HG02870 (cell line): ENCODE data around the gene SNX10.

Experiments used
- ATAC-seq: cut with Tn5 transposase; IDR thresholded peaks from one replicate; pipeline ENCODE4 v1.9.1; 2021; ENCODE audit warnings: mild to moderate bottlenecking, moderate library complexity; ENCODE audit not compliant: unreplicated experiment

Gene SNX10

GRCh38 chr7:26365901-26366275, 74.2 kb downstream of the SNX10 start:
- no peak for ATAC-seq

DNA sequence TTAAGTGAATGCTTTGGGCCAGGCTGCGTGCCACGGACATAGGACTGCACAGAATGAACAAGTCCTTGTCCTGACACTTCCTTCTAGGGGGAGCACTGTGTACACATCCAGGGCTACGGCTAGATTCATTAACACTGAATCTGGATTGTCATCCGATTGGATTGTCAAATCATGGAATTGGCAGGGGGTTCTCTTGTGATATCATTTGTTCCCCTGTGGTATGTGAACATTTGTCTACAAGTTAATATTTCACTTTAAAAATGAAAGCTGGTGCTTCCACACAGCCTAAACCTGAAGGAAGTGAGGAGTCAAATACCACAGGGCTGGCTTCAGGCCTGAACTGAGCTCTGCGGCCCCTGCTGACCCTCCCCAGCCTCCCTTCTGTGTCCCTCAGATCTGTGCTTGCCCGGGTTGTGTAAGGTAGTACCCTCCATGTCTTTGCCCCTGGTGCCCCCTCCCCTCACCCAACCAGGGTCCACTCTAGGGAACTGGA, 75.6 kb downstream of the SNX10 start:
- ATAC-seq = no peak

DNA sequence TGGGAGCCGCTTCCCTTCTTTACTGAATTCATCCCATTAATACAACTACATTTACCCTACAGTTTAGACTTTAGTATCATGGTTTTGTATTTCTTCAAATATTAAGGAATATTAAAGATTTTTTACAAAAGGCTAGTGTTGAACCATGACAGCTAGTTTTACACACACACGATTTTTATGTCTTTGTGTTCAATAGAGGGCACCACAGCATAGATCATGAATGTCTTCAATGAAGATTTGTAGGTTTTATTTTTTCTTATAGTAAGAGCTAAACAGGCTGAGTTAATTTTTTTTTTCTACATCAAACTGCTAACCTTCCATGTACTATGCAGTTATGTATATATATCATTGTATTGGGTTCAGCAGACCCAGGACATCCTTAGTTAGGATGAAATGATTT, 76.9 kb downstream of the SNX10 start:
- ATAC-seq = no peak

DNA sequence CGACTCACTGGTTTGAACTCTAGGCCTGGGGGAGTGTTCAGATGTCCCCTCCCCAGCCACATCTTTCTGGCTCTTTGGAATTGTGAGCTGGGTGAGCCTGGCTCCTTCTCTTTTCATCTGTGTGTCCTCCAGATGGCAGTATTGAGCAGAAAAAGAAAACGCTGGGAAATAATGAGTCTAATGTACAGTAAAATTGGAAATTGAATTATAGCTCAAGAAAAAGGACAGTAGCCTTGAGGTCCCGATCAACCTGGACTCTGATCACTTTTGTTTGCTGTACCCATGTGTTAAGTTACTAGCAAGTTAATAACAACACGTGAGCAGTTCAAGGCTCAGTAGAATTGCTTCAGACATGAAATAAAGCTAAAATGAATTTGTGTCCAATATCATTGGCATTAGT, 77.9 kb downstream of the SNX10 start:
- ATAC-seq = no peak

GRCh38 chr7:26370011-26370410, 78.3 kb downstream of the SNX10 start:
- no peak for ATAC-seq

GRCh38 chr7:26372249-26372648, 80.6 kb downstream of the SNX10 start:
- ATAC-seq = no peak

DNA sequence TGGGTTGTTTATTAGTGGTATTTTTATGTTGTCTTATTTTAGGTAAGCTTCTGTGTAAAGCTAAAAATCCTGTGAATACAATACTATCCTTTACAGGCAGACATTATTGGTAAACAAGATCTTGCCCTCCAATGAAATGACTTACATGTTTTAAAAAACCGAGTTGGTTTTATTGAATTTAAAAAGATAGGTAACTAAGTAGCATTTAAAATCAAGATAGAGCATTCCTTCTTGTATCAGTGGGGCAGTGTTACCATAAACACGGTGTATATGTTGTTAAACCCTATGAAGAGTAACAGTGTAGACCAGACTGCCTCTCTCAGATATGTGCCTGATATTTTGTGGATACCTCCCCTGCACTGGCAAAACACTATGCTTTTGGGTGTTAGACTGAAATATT, 81.0 kb downstream of the SNX10 start:
- ATAC-seq = no peak

- ATAC-seq = no peak
Measured at GRCh38 chr7:26374647-26375373, 83.1 kb downstream of the SNX10 start.

GRCh38 chr7:26375726-26376174, 84.1 kb downstream of the SNX10 start:
- ATAC-seq = peak; percentile 26

DNA sequence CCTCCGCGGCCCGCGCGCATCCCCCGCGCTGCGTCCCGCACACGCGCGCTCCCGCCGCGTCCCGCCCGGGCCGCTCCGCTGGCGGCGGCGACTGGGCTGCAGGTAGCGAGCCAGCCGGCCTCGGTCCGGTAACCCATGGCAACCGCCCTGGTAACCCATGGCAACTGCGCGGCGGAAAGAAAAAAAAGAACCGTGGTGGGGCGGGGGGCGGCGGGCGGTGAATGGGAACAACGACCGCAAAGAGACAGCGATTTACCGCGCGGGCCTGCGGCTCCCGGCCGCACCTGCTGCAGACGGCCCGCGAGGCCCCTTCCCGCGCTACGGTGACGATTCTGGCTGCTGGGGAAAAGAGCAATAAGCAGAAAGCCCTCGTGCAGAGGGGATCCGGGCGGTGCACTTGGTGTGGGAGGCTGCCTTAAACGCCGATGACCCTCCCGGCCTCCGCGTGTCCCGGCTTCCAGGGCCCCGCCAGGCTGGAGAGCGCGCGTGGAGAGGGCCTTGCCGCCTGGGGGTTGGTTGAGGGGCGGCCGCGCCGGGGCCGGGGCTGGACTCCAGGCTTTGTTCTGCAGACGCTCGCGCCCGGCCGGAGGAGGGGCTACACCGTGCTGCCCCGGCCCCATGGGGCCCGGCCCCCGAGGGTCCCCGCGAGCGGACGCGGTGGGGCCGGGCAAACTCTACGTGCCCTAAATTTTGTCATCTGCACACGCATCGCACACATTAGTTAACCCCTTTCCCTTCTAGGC, 84.7 kb downstream of the SNX10 start:
- ATAC-seq = peak; percentile 28

DNA sequence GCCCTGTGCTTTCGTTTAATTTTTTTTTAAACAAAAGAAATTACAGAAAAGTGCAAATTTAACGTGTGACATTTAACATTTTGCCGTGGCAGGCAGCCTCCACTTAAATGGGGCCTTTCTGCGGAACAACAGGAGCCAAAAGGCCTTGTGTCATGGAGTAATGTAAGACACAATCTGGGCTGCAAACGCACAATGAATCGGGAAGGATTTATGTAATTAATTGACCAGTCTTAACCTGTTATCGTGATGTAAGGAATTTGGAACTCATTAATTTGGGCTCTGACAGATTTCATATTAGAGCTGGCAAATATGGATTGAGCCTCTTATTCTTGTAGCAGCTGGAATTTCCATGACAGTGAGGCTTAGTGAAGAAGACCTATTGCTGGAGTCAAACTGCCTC, 86.4 kb downstream of the SNX10 start:
- no peak for ATAC-seq

- ATAC-seq = no peak
Measured at GRCh38 chr7:26379711-26380110, 88.0 kb downstream of the SNX10 start.

GRCh38 chr7:26381476-26382353, 90.1 kb downstream of the SNX10 start:
- no peak for ATAC-seq

DNA sequence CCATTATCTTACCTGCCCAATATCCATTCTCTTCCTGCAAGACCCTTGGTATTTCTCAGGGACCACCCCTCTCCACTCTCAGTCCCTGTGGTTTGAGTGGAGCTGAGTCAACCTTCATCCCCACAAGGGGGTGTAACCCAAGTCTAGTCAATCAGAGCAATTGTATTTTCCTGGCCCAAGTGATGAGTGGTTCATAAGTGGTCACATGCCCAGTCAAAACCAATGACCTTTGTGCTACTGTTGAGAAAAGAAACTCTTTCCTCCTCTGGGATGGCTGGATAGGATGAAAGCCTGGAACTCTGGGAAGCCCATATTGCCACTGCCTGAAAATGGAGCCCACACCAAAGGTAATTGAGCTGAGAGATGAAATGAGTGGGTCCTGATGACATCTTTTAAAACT, 93.6 kb downstream of the SNX10 start:
- ATAC-seq = no peak

DNA sequence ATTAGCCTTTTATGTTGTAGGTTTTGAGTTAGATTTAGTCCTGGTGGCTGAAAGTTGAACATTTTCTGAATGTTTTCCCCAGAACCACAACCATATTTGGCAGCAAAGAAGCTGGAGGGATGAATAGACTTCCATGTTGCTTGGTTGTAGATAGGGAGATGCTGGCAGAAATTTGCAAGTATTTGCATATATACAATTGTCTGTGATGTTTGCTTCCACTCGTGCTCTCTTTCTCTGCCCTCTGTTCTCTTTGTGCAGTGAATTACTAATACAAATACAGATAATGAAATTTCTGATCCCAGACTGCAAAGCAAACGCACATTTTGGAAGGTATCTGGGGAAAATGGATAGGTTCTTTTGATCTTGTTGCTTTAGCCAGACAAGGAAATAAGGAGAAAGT, 96.1 kb downstream of the SNX10 start:
- no peak for ATAC-seq

- ATAC-seq = peak; percentile 66
Measured at GRCh38 chr7:26388256-26388655, 96.6 kb downstream of the SNX10 start.

GRCh38 chr7:26390016-26390415, 98.4 kb downstream of the SNX10 start:
- no peak for ATAC-seq

DNA sequence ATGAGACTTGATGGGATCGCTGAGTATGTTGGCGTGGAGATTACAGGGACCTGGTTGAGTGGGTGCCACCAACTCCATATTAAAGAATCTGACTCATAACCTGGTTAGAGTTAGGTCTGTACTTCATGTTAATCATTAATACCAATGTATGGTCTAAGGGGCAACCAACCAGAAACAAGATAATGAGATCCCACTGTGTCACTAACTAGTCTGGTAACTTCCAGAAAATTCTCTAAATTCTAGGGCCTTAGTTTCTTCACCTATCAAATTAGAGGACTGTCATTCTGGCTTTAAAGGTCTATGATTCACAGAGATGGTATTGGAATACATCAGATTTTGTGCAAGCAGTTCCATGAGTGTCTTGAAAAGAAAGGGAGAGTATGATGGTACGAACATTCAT, 102.2 kb downstream of the SNX10 start:
- no peak for ATAC-seq

- ATAC-seq = no peak
Measured at GRCh38 chr7:26397332-26397731, 105.7 kb downstream of the SNX10 start.

GRCh38 chr7:26397796-26398426, 106.2 kb downstream of the SNX10 start:
- ATAC-seq = peak; percentile 25

DNA sequence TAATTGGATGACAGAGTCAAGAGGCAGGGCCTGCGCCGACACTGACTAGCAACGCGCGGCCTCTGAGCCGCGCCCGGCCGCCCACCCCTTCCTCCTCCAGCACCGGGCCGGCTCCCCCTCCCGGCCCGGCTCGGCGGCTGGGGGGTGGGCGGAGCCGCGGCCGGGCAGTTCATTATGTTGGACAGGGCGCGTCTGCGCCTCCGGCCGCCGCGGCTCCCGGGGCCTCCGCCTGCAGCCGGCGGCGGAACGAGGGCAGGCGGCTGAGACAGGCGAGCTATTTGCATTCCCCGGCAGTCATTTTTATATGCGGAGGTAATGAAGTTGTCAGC, 106.7 kb downstream of the SNX10 start:
- ATAC-seq = peak; percentile 35
